ENCODE data around the gene MT1M.
A peak's percentile ranks its signal among the peaks of the same experiment; 100 is the strongest.
"Not testable (repeated sequence)": the region's sequence is repeated elsewhere in the genome, so short reads cannot be mapped to it uniquely, and the experiment has no call there.

MT1M gene

DNA sequence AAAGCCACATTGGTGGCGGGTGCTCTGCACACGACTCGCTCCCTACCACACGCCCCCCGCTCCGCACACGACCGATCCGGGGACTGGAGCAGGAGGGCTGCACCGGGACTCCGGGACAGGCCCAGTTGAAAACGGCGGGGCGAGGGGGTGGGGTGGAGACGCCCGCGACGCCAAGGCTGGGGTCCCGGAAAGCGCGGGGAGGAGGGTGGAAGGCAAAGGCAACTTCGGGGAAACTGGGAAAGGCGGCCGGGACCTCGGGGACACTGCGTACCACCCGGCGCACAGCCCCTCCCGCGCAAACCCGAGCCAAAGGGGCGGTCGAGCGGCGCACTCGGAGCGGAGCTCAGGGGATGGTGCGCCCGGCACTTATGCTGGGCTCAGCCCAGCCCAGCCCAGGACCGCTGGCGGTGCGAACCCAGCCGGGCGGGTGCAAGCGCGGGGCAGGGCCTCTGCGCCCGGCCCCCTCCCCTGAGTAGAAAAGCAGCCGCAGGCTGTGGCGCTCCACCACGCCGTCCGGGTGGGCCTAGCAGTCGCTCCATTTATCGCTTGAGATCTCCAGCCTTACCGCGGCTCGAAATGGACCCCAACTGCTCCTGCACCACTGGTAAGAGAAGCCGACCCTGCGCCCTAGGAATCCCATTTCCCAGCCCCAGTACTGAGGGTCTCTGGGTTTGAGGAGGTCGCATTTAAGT lies at the start of gene MT1M:
TSS of gene MT1M (plus strand) at position 504 of the 692 bp plus-strand sequence. CDS start at position 577, 73 bp downstream.
- no peak for DNase-seq

DNA sequence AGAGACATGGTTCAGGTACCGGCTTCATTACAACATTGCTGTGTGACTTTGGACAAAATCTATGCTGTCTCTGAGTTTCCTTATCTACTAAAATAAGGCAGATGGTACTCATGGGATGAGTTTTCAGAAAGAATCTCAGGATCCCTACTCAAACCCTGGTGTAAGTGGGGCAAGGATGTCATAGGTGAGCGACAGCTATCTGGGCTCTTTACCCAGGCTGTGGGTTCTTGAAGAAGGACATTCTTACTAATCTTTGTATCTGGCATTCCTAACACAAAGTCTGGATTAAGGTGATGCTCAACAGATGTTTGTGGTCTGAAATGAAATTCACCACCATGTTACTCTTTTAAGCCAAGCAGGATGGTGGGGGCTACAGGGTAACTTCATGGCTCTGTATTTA lies 49.5 kb upstream of the MT1M start:
- DNase-seq: not testable (repeated sequence)

- no peak for DNase-seq
Measured at GRCh38 chr16:56583351-56584168, 48.9 kb upstream of the MT1M start.

DNA sequence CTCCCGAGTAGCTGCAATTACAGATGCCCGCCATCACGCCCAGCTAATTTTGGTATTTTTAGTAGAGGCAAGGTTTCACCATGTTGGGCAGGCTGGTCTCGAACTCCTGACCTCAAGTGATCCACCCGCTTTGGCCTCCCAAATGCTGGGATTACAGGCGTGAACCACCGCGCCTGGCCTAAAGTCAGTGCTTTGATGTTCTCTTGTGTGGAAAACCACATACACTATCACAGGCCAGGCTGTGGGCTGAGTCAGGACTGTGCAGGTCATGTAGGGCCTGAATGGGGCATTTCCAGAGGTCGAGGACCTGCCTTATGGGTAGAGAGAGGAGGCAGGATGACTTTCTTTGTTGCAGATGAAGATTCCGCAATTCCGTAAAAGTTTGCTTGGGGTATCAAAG lies 48.2 kb upstream of the MT1M start:
- DNase-seq: no peak

DNA sequence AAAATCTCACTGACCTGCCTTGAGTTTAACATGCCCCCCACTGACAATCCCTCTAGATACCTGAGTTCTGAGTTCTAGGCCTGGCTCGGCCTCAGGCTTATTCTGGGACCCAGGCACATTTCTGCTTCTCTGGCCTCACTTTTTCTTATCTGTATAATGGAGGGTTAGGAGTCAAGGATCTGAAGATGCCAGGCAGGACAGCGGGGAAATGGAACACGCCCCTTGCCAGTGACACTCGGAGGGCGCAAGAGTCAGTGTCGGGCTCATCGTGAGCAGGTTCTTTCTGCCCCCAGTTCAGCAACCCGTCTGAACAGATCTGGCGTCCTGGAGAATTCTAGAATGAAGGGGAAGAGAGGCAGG lies 43.7 kb upstream of the MT1M start:
- no peak for DNase-seq

GRCh38 chr16:56589141-56590039 lies 43.1 kb upstream of the MT1M start, which contains the start of gene MT3:
Gene MT3, plus strand, starts transcription at chr16:56589528. Its CDS starts 63 bp downstream, at chr16:56589591.
- DNase-seq: no peak

DNA sequence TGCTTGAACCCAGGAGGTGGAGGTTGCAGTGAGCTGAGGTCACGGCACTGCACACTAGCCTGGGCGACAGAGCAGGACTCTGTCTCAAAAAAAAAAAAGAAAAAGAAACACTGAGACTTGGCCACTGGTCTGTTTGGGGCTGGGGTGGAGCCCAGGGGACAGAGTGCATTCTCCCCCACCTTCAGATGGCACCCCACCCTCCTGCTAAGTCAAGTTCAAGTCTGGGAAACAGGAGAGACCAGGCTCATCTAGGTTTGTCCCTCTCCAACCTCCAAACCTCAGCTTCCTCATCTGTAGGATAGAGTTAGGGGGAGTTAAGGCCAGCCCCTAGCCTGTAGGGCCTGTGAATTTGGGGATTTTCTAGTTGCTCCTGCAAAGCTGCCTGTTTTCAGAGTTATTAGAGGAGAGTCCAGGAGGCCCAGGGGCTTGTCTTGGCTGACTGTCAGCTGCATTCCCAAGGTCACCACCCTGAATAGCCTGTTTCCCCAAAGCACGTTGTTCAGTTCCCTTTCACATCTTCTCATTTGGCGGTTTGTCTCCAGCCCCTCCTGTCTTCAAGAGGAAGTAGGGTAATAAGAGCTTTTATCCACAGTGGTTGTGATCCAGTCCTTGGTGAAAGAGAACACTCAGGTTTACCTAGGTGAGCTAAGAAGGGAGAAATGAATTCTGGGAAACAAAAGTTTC lies 40.9 kb upstream of the MT1M start:
- peak; percentile 62 to 64 for DNase-seq

- no peak for DNase-seq
Measured at GRCh38 chr16:56593573-56594291, 38.7 kb upstream of the MT1M start.

GRCh38 chr16:56594292-56594619 lies 38.2 kb upstream of the MT1M start:
- no peak for DNase-seq

DNA sequence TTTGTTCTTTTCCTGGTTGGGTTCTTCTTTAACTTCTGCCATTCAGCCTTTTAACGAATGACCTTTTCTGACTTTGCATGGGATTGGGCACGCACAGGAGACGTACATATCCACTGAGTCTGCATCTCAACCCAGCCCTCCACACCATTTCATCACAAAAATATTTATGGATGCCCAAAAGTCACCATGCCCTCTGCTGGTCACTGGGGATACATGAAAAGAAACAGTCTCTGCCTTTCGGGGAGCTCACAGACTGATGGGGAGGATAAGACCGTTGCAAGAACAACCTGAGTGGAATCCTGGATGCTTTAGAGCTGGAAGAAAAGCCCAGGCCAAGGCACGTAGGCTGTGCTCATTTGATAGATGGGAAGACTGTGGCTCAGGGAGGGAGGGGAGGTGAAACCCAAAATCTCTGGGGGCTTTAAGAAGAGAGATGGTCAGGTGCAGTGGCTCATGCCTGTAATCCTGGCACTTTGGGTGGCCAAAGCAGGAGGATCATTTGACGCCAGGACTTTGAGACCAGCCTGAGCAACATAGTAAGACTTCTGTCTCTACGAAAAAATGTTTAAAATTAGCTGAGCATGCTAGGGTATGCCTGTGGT lies 32.0 kb upstream of the MT1M start:
- peak; percentile 38 to 52 for DNase-seq

- DNase-seq: no peak
Measured at GRCh38 chr16:56601325-56601724, 31.1 kb upstream of the MT1M start.

DNA sequence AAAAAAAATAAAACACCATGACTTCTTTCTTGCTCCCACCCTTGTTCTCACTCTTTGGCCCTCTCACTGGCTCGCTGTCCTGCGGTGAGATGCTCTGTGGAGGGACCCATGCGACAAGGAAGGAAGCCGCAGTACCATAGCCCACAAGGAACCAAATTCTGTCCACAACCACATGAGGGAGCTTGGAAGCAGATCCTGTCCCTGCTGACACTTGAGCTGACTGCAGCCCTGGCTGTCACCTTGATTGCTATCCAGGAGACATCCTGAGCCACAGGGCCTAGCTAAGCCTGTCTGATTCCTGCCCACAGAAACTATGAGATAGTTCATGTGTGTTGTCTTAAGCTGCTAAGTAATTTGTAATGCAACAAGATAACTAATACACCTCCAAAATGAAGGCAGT lies 28.9 kb upstream of the MT1M start:
- DNase-seq: peak; percentile 28 to 34

DNA sequence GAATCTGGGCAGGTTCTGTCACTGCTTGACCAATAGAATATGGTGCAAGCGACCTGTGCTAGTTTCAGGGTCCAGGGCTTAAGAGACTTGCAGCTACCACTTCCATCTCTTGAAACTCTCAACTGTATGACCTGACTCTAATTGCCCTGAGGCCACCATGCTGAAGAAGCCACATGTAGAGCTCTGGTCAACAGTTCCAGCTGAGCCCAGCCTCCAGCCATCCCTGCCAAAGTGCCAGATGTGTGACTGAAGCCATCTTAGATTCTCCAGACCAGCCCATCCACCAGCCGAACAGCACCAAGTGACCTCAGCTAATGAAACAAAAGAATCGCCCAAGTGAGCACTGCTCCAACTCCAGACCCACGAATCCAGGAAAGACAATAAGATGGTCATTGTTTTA lies 27.5 kb upstream of the MT1M start:
- DNase-seq: no peak

- no peak for DNase-seq
Measured at GRCh38 chr16:56605475-56605874, 27.0 kb upstream of the MT1M start.

DNA sequence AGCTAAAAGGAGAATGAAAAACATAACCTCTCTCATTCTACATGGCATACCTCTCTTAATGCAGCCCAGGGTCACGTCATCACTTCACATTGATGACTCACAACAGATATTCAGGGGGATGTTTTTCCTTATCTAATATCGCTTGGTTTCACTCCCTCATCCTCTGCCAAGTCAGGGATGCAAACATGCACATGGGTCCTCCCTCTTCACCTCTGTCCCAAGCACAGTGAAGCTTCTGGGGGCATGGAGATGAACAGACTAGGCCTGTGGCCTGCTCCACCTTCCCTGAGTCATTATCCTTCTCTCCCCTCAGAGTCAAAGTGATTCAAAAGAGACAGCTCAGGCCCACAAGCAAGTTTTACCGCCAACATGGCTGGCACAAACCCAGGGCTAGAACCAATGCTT lies 26.4 kb upstream of the MT1M start:
- no peak for DNase-seq

GRCh38 chr16:56606476-56607108 lies 25.9 kb upstream of the MT1M start:
- DNase-seq: no peak

- DNase-seq: no peak
Measured at GRCh38 chr16:56607109-56607618, 25.3 kb upstream of the MT1M start.

GRCh38 chr16:56607675-56608042 lies 24.8 kb upstream of the MT1M start:
- DNase-seq: no peak

DNA sequence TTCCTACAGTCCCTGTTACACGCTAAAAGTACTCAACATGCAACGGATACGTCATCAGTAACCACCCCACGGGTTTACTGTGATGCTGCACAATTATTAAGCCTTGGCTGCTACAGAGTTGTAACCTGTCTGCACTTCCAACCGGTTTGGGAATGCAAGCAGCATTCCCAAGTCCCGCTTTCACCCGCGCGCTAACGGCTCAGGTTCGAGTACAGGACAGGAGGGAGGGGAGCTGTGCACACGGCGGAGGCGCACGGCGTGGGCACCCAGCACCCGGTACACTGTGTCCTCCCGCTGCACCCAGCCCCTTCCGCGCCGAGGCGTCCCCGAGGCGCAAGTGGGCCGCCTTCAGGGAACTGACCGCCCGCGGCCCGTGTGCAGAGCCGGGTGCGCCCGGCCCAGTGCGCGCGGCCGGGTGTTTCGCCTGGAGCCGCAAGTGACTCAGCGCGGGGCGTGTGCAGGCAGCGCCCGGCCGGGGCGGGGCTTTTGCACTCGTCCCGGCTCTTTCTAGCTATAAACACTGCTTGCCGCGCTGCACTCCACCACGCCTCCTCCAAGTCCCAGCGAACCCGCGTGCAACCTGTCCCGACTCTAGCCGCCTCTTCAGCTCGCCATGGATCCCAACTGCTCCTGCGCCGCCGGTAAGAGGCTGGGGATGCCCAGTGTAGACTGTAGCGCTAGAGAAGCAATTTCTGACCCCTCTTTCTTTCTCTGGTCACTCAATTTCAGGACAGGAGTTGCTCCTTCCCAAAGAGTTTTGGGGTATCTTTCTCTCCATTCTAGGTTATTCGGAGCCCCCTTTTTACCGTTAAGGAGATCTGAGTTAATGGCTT lies 24.2 kb upstream of the MT1M start, which contains the start of gene MT2A:
TSS of gene MT2A (plus strand) at position 542 of the 833 bp plus-strand sequence. CDS start at position 614, 72 bp downstream.
- DNase-seq: peak; percentile 96 to 98

Measured in AML-193 (cell line).